IPS-18c (cell line): ENCODE results near the gene FNDC3B.

Experiments
- H3K4me3 ChIP-seq: 2 replicates; pipeline ENCODE4 v1.7.0; 2013; ENCODE audit warnings: low read depth, mild to moderate bottlenecking, low read length, moderate library complexity; ENCODE audit not compliant: insufficient read depth
- H3K9me3 ChIP-seq: one replicate; pipeline ENCODE4 v1.6.1; 2013; ENCODE audit warnings: mild to moderate bottlenecking, low read length, moderate library complexity; ENCODE audit not compliant: control insufficient read depth, insufficient read depth

FNDC3B gene

DNA sequence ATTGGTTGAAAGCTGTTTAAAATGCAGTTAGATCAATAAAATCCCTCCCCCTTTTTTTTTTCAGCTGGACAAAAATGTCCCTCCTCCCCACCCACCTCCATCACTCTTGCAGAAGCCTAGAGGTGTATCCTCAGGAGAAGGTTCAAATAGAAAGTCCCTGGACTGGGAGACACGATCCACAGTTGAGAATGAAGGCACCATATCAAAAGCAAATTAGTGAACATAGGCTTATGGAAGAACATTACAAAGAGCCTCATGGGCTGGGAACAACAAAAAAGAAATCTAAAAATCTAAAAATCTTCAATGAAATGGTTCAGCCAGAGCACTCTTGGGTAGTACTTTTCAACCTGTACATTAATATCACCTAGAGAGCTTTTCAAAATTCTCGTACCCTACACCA, 362.7 kb downstream of the FNDC3B start:
- Histone ChIP-seq H3K4me3 (no peak overlapping the region), H3K9me3 (no peaks in the 10 kb centered on the region)

DNA sequence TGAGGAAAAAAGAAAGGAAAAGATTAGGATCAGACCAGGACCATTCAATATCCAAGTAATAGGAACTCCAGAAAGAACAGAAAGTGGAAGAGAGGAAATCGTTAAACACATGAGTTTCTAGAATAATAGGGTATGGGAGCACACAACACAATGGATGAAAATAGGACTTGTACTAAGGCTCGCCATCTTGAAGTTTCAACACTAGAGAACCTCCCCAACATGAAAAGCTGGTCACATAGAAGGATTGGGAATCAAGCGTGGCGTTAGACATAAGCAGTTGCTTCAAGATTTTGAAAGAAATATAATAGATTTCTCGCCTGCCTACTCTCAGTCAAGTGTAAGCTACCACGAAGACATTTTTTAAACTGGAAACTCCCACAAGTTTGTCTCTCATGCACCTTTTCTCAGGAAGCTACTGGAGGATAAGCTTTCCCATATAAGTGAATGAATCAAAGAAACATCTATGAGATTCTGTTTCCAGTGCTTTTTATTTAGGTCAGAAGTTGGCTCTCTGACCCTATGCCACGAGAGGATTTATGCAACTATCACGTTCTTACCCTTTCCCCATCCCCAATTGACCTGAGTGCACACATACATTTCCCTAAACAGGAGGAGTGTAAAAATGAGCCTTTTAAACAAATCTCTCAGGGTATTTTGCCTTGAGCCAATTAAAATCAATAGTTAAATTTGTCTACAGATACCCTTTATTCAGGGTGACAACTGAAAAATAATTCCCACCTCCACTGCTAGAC, 363.7 kb downstream of the FNDC3B start:
- no peak overlapping the region for H3K4me3 ChIP-seq
- H3K9me3 ChIP-seq = no peaks in the 10 kb centered on the region

DNA sequence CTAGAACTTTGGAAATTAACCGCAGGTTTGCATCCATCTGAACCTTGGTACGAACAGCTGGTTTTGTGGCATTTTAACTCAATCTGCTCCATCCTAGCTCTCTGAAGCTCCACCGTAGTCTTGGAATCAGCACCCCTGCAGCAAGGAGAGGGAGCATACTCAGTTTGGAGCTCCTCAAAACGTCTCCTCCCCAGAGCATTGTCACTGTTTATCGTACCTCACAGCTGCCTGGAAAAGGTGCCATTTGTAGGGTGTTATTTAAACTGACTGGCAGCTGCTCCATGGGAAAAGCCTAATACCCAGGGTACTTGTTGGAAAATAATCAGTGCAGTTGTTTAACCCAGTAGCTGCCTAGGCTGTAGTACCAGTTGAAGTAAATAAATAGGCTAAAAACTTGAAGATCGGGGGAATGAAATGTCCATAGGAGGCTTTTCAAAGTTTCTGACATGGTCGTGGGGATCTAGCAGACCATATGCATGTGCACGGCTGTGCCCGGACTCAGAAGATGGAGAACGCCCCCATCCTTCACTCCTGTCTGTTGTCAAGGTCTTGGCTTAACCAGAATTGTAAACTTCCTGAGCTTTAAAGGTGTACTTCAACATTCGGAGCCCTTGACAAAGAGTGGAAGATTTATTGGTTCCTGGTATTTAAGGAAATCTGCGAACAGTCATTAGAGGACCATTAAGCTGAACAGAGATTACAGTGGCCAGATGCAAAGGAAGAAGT, 365.0 kb downstream of the FNDC3B start:
- Histone ChIP-seq H3K4me3 (no peak overlapping the region), H3K9me3 (no peaks in the 10 kb centered on the region)

DNA sequence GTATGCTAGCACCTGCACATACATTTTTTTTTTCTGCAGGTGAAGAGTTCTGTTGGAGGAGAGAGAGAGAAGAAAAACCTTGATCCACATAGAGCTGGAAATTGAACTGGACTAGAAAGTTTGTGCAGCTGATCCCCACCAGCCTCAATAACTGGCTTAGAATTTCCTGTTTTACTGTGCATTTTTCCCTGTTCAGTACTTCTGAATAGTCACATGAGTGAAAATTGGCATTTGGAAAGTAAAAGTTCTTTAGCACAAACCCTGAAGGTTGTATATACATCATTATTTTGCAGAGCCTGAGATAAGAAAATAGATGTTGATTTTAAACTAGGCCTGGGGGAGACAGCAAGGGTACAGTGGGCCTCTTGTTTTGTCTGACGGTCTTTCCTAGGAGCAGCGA, 366.5 kb downstream of the FNDC3B start:
- H3K9me3 ChIP-seq = no peaks in the 10 kb centered on the region
- H3K4me3 ChIP-seq = no peak overlapping the region

DNA sequence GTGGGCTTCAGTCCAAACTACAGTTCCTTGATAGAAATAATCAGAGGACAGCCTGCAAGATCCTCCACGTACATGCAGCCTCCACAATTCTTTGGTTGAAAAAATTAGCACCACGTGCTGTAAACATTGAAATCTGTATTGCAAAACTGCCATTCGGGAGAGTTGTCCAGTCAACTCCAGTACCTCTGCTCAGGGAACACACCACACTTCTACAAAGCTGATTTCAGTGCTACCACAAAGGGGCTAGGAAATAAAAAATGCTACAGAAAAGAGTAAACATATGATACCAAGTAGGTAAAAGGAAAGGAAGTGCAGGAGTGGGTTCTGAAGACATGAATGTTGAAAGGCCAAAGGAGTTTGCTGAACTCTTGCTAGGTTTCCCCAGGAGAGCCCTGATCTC, 368.5 kb downstream of the FNDC3B start:
- no peak overlapping the region for H3K4me3 ChIP-seq
- H3K9me3 ChIP-seq = no peaks in the 10 kb centered on the region

DNA sequence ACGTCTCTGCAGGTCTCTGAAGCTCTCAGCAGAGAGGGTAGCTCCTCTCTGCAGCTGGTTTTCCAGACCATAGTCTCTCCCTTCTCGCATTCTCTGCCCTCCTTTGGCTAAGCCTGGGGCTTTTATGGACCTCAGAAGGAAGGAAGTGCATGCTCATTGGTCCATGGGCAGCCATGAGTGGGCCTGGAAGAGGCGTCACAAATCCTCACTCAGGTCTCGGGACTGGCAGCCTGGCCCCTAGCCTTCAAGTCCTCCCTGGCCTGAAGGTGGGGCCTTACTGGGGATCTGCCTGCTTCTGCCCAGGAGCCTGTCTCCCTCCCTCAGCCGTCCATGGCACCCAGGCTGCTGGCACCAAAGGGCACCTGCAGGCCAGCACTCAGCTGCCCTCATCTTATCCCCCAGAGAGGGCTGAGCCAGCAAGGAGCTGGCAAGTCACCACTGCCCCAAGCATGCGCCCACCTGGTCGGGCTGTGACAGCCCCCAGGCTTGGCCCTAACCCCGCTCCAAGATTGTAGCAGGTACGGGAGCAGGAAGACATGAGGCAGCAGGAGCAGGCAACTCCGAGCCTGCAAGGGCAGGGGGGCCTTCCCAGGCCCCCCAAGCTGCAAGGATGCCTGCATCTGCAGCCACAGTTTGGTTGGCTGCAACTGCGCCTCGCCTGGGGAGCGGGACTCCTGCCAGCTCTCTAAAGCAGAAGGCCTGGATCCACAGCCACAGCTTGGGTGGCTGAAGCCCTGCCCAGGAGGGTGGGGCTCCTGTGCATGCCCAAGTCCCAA, 371.5 kb downstream of the FNDC3B start:
- Histone ChIP-seq H3K9me3 (no peaks in the 10 kb centered on the region), H3K4me3 (no peak overlapping the region)

DNA sequence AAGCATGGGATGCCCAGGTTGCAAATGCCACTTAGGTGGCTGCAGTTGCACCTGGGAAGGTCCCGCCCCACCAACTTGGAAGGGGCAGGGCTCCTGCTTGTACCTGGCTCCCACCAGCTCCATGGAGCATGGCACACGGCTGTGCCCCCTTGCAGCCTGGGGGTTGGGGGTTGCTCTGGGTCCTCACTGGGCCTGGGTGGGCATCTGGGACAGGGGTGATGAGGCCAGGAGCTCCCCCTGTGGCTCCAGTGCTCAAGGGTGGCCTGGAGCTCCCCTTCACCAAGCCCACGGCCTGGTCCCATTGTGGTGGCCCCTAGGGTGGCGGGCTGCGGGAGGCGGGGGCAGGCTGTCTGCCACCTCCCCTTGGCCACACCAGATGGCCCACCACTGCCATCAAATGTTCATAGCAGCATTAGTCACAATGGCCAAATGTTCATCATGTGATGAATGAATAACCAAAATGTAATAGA, 372.1 kb downstream of the FNDC3B start:
- no peak overlapping the region for H3K4me3 ChIP-seq
- no peaks in the 10 kb centered on the region for H3K9me3 ChIP-seq

DNA sequence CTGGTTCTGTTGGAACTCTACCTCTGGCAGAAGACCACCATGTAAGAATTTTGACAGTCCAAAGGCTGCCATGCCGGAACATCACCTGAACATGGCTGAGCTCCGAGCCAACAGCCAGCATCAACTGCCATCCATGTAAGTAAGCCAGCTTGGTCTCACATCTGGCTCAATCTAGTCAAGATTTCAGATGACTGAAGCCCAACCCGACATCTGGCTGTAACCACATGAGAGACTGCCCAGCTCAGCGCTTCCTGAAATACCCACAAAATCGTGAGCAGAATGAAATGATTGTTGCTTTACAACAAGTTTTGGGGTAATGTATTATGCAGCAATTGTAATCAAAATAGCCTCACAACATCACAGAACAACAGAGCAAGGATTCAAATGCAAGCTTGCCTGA, 375.9 kb downstream of the FNDC3B start:
- Histone ChIP-seq H3K9me3 (no peaks in the 10 kb centered on the region), H3K4me3 (no peak overlapping the region)

DNA sequence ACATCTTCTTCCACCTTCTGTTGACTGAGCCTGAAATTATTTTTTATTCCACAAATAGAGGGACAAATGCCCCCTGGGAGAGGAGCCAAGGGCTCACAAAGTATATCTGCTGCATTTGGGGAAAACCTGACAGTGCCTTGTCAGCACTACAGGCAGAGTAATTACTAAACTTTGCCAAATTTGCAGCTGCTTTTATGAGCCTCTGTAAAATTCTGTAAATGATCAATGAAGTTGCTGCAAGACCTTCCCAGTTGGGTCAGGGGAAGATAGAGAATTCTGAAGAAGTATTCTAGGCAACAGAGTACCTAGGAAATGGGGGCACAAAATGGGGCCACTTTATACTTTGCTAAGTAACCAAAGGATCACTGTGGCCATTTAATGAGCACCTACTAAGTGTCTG, 398.3 kb downstream of the FNDC3B start:
- Histone ChIP-seq H3K4me3 (no peak overlapping the region), H3K9me3 (peaks cover 2% of the 10 kb centered on the region)

DNA sequence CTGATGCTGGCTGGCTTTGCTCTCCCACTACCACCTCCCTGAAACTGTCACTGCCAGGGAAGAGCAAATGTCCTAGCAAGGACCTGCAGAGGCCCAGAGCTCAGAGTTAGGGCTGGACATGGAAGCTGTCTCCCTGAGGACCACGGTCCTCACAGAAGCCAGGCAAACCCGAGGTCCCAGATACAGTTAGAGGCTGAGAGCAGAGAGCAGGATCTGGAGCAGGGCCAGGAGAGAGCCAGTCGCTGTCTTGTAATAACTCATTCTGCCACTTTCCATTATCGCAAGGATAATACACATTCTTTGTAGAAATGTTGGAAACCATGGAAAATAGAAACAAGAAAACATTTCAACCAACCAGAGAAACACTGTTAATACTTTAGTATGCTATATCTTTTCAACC, 398.8 kb downstream of the FNDC3B start:
- Histone ChIP-seq H3K4me3 (no peak overlapping the region), H3K9me3 (no peaks in the 10 kb centered on the region)

DNA sequence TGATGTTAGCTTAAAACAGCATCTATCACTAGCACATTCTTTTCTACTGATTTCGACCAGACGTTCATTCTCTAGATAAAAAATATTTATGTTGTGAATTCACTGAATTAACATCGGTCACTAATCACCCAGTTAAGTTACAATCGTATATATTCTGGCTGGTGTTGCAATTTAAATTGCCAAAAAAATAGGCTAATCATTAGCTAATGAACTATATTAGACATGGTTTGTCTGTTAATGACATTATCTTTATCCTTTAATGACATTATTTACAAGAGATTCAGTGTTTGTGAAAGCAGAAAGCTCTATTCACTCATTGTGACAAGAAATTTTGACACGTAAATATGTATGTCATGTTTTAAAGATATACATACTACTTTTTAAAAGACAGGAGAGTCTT, 402.2 kb downstream of the FNDC3B start:
- Histone ChIP-seq H3K4me3 (no peak overlapping the region), H3K9me3 (no peaks in the 10 kb centered on the region)

DNA sequence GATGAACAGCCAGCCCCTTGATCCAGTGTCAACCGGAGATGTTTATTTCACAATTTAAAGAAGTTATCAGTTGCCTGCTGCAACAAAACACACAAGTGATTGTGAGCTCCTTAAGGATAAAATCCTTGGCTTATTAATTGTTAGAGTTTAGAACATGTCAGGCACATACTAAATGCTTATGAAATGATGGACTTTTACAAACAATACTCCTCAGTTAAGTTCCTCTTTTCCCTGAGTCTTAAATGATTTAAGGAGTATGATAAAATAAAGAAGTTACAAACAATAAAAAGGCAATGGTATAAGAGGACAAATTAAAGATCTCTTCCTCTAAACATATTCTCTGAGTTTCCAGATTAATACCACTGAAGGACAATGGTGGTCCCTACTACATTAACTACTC, 403.2 kb downstream of the FNDC3B start:
- no peaks in the 10 kb centered on the region for H3K9me3 ChIP-seq
- no peak overlapping the region for H3K4me3 ChIP-seq

DNA sequence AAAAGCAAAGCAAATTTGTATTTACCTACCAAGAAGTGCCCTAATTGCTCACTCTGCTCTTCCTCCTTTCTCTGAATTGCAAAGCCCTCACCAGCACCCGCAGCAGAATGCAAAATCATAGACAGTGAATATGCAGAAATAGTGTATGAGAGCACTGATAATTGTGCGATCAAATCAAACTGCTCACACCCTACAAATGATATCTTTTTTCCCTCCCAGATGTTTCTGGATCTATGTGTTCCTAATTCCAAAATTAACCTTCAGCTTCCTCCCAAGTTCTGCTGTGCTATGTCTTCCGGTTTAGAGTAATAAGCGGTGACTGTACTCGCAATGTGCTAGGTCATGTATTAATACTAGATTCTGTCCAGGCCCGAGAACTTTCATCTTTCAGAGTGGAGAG, 405.4 kb downstream of the FNDC3B start:
- H3K4me3 ChIP-seq = no peak overlapping the region
- H3K9me3 ChIP-seq = no peaks in the 10 kb centered on the region

DNA sequence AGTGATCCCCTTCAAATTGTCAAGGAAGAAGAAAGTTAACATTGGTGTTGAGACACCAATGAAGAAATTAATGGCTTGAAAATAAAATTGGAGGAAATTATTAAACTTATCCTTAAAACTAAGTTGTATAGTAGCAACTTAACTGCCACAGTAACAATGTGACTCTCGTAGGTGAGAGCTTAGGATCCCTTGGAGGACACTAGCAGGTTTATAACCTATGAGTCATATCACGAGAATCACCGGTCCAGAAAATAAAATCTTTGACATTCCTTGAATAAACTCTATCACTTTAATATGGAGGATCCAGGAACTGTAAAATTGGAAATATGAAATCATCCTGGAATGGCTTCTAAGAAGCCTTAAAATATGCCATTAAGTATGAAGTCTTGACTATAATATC, 406.8 kb downstream of the FNDC3B start:
- H3K9me3 ChIP-seq = no peaks in the 10 kb centered on the region
- H3K4me3 ChIP-seq = no peak overlapping the region

DNA sequence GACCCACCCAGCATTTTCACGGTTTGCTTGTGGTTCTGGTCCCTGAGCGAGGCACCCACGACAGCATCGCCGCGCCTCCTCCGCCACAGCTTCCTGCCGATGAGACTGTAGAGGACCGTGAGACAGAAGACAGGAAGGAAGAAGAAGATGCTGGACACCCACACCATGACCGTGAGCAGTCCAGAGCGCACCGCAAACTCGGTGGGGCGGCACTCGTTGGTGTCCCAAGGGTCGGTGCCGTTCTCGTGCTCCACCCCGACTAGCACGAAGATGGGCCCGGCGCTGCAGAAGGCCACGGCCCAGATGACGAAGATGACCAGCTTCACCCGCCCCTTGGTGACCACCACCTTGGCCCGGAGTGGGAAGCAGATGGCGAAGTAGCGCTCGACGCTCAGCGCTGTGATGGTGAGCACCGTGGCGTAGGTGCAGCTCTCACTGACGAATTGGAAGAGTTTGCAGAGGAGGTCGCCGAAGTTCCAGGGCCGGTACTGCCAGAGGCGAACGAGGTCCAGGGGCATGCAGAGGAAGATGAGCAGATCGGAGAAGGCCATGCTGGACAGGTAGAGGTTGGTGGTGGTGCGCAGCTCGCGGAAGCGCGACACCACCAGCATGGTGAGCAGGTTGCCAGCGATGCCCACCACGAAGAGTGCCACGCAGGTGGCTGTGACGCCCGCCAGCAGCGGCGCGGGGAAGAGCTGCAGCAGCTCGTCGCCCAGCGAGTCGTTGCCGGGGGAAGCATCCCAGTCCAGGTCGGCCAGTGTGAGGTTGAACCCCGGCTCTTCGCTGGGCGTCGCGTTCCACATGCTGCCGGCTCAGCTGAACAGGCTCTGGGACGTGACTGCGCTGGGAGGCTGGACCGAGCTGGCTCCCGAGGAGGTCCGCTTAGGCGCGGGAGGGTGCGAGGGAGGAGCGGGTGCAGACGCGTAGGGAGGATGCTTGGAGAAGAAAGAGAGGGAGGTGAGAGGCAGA, 408.5 kb downstream of the FNDC3B start, which contains the start of gene GHSR:
TSS of gene GHSR (minus strand) at position 846 of the 969 bp plus-strand sequence. CDS start at position 803, 43 bp downstream.
- Histone ChIP-seq H3K4me3 (peak within 1 kb of the TSS; percentile 17), H3K9me3 (no peaks in the 10 kb centered on the region)

DNA sequence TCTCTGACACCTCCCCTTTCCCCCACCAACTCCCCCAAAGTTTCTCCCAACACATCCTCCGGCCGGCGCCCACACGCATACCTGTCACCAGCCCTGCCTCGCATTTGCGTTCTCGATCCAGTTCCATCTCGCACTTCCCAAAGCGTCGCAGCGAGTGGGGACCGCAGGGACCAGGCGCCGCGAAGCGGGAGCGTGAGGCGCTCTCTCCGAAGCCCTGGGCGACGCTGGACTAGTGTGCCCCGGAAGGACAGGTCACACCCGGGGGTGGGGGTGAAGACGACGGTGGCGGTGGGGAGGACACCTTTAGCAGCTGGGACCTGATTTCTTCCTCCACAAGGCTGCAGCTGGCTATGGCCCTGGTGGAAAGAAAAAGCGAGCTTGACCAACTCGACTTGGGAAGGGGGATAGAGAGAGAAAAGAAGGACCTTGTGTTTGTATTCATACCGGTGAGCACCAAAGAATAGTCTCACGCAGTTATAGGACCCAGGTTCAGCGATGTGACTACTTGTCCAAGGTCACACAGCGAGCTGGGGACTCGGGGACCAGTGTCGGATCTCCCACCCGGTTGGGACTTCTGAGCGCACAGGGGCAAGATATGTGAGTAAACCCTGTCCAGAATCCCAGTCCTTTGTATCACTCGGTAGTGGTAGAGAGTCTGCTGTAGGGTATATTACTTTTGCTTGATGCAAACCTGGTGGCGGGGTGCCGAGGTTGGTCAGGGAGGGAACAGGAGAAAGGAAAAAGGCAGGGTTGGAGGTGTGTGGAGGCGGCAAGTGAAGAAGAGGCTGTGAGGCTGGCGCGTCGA, 409.5 kb downstream of the FNDC3B start:
- Histone ChIP-seq H3K9me3 (no peaks in the 10 kb centered on the region), H3K4me3 (peak overlapping the region; percentile 17)
